Upper lobe of left lung (tissue), 4 donors: ENCODE results near the gene ENG.

Source experiments
- EP300 ChIP-seq, 4 donors: sonication (generic); formaldehyde crosslinking; IDR thresholded peaks; one replicate each; pipeline ENCODE4 v1.5.1; 2017; ENCODE audit warnings: antibody characterized with exemption in 4 of 4, control low read depth in 2 of 4
- POLR2A ChIP-seq, 4 donors: fragments of 450-650 bp; IDR thresholded peaks; one replicate each; pipeline ENCODE4 v1.5.1; 2016 to 2017; ENCODE audit warnings: antibody characterized with exemption in 4 of 4, mild to moderate bottlenecking in 2 of 4
- POLR2AphosphoS5 ChIP-seq, 2 donors: sonication (generic); formaldehyde crosslinking; IDR thresholded peaks; one replicate each; pipeline ENCODE4 v1.5.1; 2017; ENCODE audit warnings: antibody characterized with exemption in 2 of 2
- TF ChIP-seq, protein P1 (sequence below), 6 experiments: fragments of 450-650 bp in 4 of 6; fragments of 200-600 bp in 2 of 6; sonication (generic) in 2 of 6; IDR thresholded peaks; one replicate each; pipeline ENCODE4 v1.5.1; 2016 to 2019; ENCODE audit warnings: antibody characterized with exemption in 6 of 6

DNA sequence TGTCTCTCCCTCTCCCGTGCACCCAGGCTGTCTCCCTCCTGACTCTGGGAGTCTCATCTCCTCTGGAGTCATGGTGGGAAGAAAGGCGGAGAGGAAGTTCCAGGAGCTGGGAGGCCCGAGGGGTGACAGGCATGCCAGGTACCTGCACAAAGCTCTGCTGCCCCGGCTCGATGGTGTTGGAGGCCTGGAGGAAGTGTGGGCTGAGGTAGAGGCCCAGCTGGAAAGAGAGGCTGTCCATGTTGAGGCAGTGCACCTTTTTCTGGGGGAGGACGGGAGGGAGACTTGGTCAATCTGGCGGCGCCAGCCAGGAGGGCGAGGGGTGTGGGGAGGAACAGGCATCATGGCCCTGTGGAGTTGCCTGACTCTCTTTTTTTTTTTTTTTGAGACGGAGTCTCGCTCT, 35.9 kb downstream of the ENG start:
- TF ChIP-seq, protein P1, sequence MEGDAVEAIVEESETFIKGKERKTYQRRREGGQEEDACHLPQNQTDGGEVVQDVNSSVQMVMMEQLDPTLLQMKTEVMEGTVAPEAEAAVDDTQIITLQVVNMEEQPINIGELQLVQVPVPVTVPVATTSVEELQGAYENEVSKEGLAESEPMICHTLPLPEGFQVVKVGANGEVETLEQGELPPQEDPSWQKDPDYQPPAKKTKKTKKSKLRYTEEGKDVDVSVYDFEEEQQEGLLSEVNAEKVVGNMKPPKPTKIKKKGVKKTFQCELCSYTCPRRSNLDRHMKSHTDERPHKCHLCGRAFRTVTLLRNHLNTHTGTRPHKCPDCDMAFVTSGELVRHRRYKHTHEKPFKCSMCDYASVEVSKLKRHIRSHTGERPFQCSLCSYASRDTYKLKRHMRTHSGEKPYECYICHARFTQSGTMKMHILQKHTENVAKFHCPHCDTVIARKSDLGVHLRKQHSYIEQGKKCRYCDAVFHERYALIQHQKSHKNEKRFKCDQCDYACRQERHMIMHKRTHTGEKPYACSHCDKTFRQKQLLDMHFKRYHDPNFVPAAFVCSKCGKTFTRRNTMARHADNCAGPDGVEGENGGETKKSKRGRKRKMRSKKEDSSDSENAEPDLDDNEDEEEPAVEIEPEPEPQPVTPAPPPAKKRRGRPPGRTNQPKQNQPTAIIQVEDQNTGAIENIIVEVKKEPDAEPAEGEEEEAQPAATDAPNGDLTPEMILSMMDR (IDR thresholded peaks at IDR 0.05) = no peak
- no peak for TF ChIP-seq POLR2AphosphoS5 (IDR thresholded peaks at IDR 0.05)
- no peak for TF ChIP-seq POLR2A (IDR thresholded peaks at IDR 0.05)
- TF ChIP-seq EP300 (IDR thresholded peaks at IDR 0.05) = no peak
